ENCODE data around the gene CFLAR. TPM values are rescaled to one million over a fixed set of nuclear protein-coding genes. Genes with fewer than 3 reads are reported as not detected.
A peak's percentile ranks its signal among the peaks of the same experiment; 100 is the strongest.

CFLAR gene
- total and polyA plus RNA-seq, 9 of the 15 experiments (the other 6 are each of a cell fraction or from before 2014, with no cell fraction given) = 27.5 to 102 (median 54.0) TPM

GRCh38 chr2:201122276-201122675 lies 6.3 kb downstream of the CFLAR start (continued):
- TF ChIP-seq, protein P1, sequence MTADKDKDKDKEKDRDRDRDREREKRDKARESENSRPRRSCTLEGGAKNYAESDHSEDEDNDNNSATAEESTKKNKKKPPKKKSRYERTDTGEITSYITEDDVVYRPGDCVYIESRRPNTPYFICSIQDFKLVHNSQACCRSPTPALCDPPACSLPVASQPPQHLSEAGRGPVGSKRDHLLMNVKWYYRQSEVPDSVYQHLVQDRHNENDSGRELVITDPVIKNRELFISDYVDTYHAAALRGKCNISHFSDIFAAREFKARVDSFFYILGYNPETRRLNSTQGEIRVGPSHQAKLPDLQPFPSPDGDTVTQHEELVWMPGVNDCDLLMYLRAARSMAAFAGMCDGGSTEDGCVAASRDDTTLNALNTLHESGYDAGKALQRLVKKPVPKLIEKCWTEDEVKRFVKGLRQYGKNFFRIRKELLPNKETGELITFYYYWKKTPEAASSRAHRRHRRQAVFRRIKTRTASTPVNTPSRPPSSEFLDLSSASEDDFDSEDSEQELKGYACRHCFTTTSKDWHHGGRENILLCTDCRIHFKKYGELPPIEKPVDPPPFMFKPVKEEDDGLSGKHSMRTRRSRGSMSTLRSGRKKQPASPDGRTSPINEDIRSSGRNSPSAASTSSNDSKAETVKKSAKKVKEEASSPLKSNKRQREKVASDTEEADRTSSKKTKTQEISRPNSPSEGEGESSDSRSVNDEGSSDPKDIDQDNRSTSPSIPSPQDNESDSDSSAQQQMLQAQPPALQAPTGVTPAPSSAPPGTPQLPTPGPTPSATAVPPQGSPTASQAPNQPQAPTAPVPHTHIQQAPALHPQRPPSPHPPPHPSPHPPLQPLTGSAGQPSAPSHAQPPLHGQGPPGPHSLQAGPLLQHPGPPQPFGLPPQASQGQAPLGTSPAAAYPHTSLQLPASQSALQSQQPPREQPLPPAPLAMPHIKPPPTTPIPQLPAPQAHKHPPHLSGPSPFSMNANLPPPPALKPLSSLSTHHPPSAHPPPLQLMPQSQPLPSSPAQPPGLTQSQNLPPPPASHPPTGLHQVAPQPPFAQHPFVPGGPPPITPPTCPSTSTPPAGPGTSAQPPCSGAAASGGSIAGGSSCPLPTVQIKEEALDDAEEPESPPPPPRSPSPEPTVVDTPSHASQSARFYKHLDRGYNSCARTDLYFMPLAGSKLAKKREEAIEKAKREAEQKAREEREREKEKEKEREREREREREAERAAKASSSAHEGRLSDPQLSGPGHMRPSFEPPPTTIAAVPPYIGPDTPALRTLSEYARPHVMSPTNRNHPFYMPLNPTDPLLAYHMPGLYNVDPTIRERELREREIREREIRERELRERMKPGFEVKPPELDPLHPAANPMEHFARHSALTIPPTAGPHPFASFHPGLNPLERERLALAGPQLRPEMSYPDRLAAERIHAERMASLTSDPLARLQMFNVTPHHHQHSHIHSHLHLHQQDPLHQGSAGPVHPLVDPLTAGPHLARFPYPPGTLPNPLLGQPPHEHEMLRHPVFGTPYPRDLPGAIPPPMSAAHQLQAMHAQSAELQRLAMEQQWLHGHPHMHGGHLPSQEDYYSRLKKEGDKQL (CRISPR knock-in tag; IDR thresholded peaks at IDR 0.05; ENCODE audit: borderline replicate concordance) = no peak
- TF ChIP-seq STAT6 (CRISPR knock-in tag; IDR thresholded peaks at IDR 0.05) (no peak), MAFK (IDR thresholded peaks at IDR 0.05; ENCODE audit: low read length) (peak; percentile 32; the same call in 1 of the 2 replicates), HDAC1 (IDR thresholded peaks at IDR 0.05) (peak in 1 of 2 experiments; percentile 27; a peak in 1 of 4 replicates), ARID1B (IDR thresholded peaks at IDR 0.05) (peak; percentile 41; the same call in 1 of the 2 replicates), CBFA2T3 (IDR thresholded peaks at IDR 0.05) (peak; percentile 54), MECOM (CRISPR knock-in tag; IDR thresholded peaks at IDR 0.05) (peak; percentile 83; the same call in 1 of the 2 replicates), SMARCA4 (IDR thresholded peaks at IDR 0.05) (0 out of 2 replicates have a peak, but pooled peaks have one; percentile 22), C11orf30 (IDR thresholded peaks at IDR 0.05; ENCODE audit: low read depth) (peak; percentile 75), KDM1A (IDR thresholded peaks at IDR 0.05) (peak; percentile 62 to 66)

All from K562 (cell line).